HG02852 (cell line): ENCODE measurements around the gene B4GALT7.

Experiments used
- ATAC-seq: cut with Tn5 transposase; IDR thresholded peaks from one replicate; pipeline ENCODE4 v1.9.1; 2021; ENCODE audit warnings: mild to moderate bottlenecking, moderate library complexity; ENCODE audit not compliant: unreplicated experiment

The B4GALT7 gene

GRCh38 chr5:177592905-177593304 lies 7.0 kb upstream of the B4GALT7 start:
- no peak for ATAC-seq

GRCh38 chr5:177593511-177593910 lies 6.4 kb upstream of the B4GALT7 start:
- ATAC-seq, result no peak

GRCh38 chr5:177594071-177594470 lies 5.9 kb upstream of the B4GALT7 start:
- ATAC-seq, result no peak

GRCh38 chr5:177595026-177595585 lies 4.8 kb upstream of the B4GALT7 start:
- no peak for ATAC-seq

GRCh38 chr5:177595991-177596774 lies 3.7 kb upstream of the B4GALT7 start:
- ATAC-seq, result no peak

GRCh38 chr5:177596775-177597238 lies 3.1 kb upstream of the B4GALT7 start:
- no peak for ATAC-seq

DNA sequence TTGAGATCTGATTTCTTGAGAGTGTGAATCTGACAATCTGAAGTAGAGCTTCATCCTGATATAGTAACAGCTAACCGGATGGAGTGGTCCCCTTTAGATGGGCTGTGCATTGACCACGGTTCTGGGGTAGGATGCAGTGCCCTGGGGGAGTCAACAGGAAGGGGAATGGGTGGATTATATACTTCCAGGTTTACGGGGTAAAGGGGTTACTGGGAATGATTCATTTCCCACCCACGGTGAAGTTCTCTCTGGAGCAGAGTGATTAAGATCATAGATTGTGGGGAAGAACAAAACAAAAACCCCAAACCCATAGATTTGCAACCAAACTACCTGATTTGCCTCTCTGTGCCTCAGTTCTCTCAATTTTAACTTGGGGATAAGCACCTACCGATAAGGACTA lies 1.5 kb upstream of the B4GALT7 start:
- no peak for ATAC-seq

DNA sequence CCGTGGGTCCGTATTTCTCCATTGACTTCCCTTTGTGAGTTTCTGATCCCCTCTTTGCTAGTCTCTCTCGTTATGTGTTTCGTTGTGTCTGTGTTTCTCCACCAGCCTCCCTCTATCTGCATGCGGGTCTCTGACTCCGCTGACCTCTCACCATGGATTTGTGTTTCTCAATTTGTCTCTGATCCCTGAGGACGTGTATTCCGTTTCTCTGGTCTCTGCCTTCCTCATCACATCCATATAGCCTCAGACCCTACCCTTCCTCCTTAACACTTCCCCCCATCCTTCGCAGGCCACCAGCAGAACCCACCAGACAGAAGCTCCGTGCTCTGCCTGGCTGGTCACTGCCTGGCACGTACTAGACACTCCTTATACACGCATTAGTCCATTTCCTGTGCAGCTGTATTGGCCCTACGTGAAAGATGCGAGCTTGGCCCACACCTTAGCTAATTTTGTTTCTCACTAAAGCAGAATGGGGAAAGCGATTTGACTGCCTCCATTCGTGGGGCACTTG lies 631 bp downstream of the B4GALT7 start:
- ATAC-seq, result no peak

DNA sequence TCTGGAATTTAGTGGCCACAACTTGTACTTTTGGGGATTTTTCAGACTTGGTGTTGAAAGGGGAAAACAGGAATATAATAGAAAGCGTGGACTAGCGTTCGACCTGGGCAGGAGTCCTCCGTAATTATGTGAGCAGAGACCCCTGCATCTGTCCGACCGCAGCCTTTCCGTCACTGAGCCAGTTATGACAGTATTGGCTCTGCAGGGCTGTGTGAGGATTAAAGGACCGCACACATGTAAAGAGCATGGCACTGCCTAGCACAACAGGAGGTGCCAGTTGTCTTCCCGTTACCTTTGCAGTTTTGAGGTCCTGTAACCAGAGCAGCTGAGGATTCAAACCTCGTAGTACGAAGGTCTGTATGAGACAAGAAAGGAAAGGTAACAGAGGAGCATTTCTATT lies 1.2 kb downstream of the B4GALT7 start:
- no peak for ATAC-seq

GRCh38 chr5:177601577-177602457 lies 1.9 kb downstream of the B4GALT7 start:
- no peak for ATAC-seq

GRCh38 chr5:177602458-177602830 lies 2.5 kb downstream of the B4GALT7 start:
- no peak for ATAC-seq

DNA sequence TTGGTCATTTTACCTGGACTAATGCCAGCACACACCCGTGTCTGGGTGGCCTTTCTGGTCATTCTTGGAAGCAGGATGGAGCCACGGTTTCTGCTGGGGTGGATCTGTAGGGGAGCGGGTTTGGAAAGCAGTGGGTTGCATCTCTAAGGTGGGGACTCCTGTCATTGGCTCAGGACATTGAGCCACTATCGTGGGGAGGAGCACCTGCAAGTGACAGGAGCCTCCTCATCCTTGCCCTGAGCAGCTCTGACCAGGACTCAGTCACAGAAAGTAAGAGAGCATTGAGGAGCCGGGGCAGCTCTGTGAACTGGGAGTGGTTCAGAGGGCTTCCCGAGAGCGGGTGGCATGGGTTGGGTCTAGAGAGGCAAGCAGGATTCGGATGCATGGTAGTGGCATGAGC lies 3.7 kb downstream of the B4GALT7 start:
- no peak for ATAC-seq

DNA sequence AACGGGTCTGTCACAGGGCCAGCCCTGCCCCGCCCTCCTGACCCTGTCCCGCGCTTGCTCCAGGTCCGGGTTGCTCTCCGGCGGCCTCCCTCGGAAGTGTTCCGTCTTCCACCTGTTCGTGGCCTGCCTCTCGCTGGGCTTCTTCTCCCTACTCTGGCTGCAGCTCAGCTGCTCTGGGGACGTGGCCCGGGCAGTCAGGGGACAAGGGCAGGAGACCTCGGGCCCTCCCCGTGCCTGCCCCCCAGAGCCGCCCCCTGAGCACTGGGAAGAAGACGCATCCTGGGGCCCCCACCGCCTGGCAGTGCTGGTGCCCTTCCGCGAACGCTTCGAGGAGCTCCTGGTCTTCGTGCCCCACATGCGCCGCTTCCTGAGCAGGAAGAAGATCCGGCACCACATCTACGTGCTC lies 4.2 kb downstream of the B4GALT7 start:
- ATAC-seq, result no peak

GRCh38 chr5:177604656-177605055 lies 4.7 kb downstream of the B4GALT7 start:
- ATAC-seq, result no peak

DNA sequence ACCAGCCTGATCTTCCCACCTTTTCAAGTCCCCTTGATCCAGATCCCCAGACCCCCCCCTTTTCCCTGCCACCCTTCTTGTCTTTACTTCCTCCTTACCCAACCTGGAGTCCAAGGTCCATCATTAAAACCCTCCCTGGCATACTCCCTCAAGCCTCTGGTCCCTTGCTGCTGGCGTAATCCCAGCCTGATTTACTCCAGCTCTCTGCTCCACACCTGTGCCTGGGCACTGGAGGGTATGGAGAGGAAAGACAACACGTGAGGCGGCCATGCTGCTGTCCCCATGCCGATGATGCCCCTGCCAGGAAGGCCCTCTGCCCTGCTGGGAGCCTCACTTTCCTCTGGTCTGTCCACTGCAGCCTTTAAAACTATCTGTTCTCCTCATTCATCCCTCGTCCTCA lies 5.1 kb downstream of the B4GALT7 start:
- no peak for ATAC-seq

- no peak for ATAC-seq
Observed at GRCh38 chr5:177605667-177606066, 5.7 kb downstream of the B4GALT7 start.

GRCh38 chr5:177606071-177607051 lies 6.4 kb downstream of the B4GALT7 start:
- ATAC-seq, result no peak

- ATAC-seq, result no peak
Observed at GRCh38 chr5:177607115-177607451, 7.2 kb downstream of the B4GALT7 start.

DNA sequence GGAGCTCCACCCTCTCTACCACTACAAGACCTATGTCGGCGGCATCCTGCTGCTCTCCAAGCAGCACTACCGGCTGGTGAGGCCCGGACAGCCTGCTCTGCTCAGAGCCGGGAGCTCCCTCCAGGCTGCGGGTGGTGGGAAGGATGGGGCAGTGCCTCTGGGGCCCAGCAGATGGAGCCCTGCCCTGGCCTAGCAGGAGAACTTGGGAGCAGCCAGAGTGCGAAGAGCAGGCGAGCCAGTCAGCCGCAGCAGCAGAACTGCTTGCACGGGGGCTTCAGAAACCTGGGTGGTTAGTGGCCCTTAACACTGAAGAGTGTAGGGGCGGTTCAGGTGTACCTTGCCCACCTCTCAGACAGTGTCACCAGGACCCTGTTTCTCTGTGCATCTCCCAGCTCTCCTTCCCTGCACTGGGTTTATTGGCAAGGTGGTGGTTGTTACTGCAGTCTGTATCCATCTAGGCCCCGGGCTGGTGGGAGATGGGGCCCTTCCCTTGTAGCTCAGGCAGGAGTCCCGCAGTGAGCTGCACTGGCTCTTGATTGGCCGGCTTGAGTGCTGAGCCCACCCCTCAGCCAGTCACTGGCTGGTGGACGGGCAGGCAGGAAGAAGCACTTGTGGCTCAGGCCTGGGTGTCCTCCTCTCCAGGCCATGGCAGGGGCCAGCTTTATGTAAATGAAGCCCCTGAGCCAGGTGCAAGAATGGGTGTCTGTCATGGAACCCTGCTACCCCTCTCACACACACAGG lies 7.7 kb downstream of the B4GALT7 start:
- ATAC-seq, result no peak
